ENCODE measurements around the gene CDH13.

The CDH13 gene

DNA sequence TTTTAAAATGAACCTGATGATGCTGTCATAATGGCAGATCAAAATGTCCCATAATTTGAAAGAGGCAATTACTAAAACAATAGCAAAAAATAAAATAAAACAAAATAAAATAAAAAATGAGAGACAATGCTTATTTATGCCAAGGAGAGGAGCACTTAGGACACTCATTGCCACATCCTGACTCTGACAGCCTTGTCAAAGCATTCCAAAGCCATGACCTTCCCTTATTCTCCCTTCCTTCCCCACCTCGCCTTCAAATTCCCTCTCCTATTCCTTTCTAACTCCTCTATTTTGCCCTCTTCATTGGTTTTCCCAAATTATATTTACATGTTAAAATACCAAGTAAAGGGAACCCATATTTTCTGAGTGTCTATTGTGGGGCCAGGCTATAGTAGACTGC, 220.0 kb downstream of the CDH13 start:
- Histone ChIP-seq H3K9me2 (replicated peaks; ENCODE audit: insufficient read depth, low read length) (no peaks in the 10 kb centered on the region), H3K79me2 (ENCODE audit: low read length) (no peaks in the 10 kb centered on the region), H3K9me3 (replicated peaks; ENCODE audit: insufficient read depth, low read length) (no peaks in the 10 kb centered on the region), H2AFZ (ENCODE audit: low read length) (no peak overlapping the region), H3K36me3 (replicated peaks; ENCODE audit: insufficient read depth, low read length) (no peaks in the 10 kb centered on the region), H4K20me1 (ENCODE audit: insufficient read depth, low read length) (no peaks in the 10 kb centered on the region), H3K27me3 (replicated peaks; ENCODE audit: insufficient read depth, low read length) (no peaks in the 10 kb centered on the region), H3K9ac (ENCODE audit: low read length) (no peak overlapping the region), H3K4me1 (ENCODE audit: low read length) (no peaks in the 10 kb centered on the region), H3K4me2 (ENCODE audit: low read depth, low read length) (no peak overlapping the region), H3K4me3 (ENCODE audit: low read length) (no peak overlapping the region), H3F3A (ENCODE audit: insufficient read depth, low read length) (no peaks in the 10 kb centered on the region), H3K27ac (ENCODE audit: low read length) (no peak overlapping the region)
- TF ChIP-seq CTCF (IDR thresholded peaks at IDR 0.05; ENCODE audit: low read length) = no peak
- TF ChIP-seq EZH2phosphoT487 (IDR thresholded peaks at IDR 0.05; ENCODE audit: low read length) = no peak
- no peak for TF ChIP-seq EZH2 (optimal IDR thresholded peaks at IDR 0.05; ENCODE audit: low read depth, low read length)
- no peak for DNase-seq

DNA sequence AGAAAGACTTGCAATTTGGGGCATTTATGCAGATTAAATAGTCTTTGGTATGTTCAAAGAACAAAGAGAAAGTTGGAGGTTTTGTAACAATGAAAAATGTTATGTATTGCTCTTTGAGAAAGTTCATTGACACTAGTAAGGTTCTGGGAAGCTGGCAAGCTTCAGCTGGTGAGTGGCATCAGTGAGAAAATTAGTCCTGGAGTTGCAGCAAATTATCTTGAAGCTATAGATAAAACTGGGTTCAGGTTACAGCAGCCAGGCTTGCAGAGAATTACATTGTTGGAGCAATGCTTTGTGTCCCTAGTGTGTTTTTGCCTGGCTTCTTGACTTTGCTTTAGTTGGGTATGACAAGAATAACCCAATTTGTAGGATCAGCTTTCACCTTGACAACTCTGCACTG, 221.2 kb downstream of the CDH13 start:
- H3K27ac ChIP-seq (ENCODE audit: low read length) = no peak overlapping the region
- no peaks in the 10 kb centered on the region for H4K20me1 ChIP-seq (ENCODE audit: insufficient read depth, low read length)
- H3K9ac ChIP-seq (ENCODE audit: low read length) = no peak overlapping the region
- H2AFZ ChIP-seq (ENCODE audit: low read length) = no peak overlapping the region
- H3K9me3 ChIP-seq (replicated peaks; ENCODE audit: insufficient read depth, low read length) = no peaks in the 10 kb centered on the region
- no peaks in the 10 kb centered on the region for H3F3A ChIP-seq (ENCODE audit: insufficient read depth, low read length)
- no peaks in the 10 kb centered on the region for H3K36me3 ChIP-seq (replicated peaks; ENCODE audit: insufficient read depth, low read length)
- H3K4me1 ChIP-seq (ENCODE audit: low read length) = no peaks in the 10 kb centered on the region
- no peaks in the 10 kb centered on the region for H3K27me3 ChIP-seq (replicated peaks; ENCODE audit: insufficient read depth, low read length)
- no peak overlapping the region for H3K4me2 ChIP-seq (ENCODE audit: low read depth, low read length)
- no peaks in the 10 kb centered on the region for H3K79me2 ChIP-seq (ENCODE audit: low read length)
- no peak overlapping the region for H3K4me3 ChIP-seq (ENCODE audit: low read length)
- no peak for DNase-seq
- no peaks in the 10 kb centered on the region for H3K9me2 ChIP-seq (replicated peaks; ENCODE audit: insufficient read depth, low read length)
- TF ChIP-seq CTCF (IDR thresholded peaks at IDR 0.05; ENCODE audit: low read length) (no peak), EZH2phosphoT487 (IDR thresholded peaks at IDR 0.05; ENCODE audit: low read length) (no peak), EZH2 (optimal IDR thresholded peaks at IDR 0.05; ENCODE audit: low read depth, low read length) (no peak)

DNA sequence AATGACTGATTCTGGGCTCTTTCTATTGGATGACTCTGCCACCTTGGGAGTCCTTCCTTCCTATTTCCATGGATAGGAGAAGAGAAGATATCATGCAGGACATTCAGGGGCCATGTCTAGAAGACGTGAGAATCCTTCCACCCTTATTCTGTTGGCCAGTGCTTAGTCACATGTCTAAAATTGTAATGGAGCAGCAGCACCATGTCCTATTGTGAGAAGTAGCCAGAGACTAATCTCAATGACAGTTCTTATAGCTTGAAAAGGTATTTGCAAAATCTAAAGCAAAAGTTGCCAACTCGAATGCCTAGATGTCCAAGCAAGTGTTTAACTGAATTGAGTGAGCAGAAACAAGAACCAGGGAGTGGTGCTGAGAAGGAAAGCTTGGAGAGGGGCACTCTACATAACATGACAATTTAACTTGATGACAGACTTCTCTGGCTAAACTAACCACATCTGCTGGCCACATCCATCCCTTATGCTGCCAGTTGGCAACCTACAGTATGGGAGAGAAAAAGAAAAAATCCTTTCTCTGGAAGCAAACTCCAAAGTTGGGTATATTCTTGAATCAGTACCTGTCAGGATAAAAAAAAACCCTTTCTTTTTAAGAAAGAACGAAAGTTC, 225.7 kb downstream of the CDH13 start:
- H2AFZ ChIP-seq (ENCODE audit: low read length) = no peak overlapping the region
- H3K27me3 ChIP-seq (replicated peaks; ENCODE audit: insufficient read depth, low read length) = no peaks in the 10 kb centered on the region
- H3F3A ChIP-seq (ENCODE audit: insufficient read depth, low read length) = no peaks in the 10 kb centered on the region
- H3K9me2 ChIP-seq (replicated peaks; ENCODE audit: insufficient read depth, low read length) = no peaks in the 10 kb centered on the region
- TF ChIP-seq CTCF (IDR thresholded peaks at IDR 0.05; ENCODE audit: low read length) (no peak), EZH2phosphoT487 (IDR thresholded peaks at IDR 0.05; ENCODE audit: low read length) (no peak), EZH2 (optimal IDR thresholded peaks at IDR 0.05; ENCODE audit: low read depth, low read length) (no peak)
- no peak overlapping the region for H3K4me2 ChIP-seq (ENCODE audit: low read depth, low read length)
- H3K36me3 ChIP-seq (replicated peaks; ENCODE audit: insufficient read depth, low read length) = no peaks in the 10 kb centered on the region
- DNase-seq = no peak
- no peaks in the 10 kb centered on the region for H3K9me3 ChIP-seq (replicated peaks; ENCODE audit: insufficient read depth, low read length)
- H4K20me1 ChIP-seq (ENCODE audit: insufficient read depth, low read length) = no peaks in the 10 kb centered on the region
- no peak overlapping the region for H3K27ac ChIP-seq (ENCODE audit: low read length)
- no peaks in the 10 kb centered on the region for H3K79me2 ChIP-seq (ENCODE audit: low read length)
- H3K4me3 ChIP-seq (ENCODE audit: low read length) = no peak overlapping the region
- no peak overlapping the region for H3K9ac ChIP-seq (ENCODE audit: low read length)
- no peaks in the 10 kb centered on the region for H3K4me1 ChIP-seq (ENCODE audit: low read length)
